Measurements from ENCODE around the gene CFAP92.

DNA sequence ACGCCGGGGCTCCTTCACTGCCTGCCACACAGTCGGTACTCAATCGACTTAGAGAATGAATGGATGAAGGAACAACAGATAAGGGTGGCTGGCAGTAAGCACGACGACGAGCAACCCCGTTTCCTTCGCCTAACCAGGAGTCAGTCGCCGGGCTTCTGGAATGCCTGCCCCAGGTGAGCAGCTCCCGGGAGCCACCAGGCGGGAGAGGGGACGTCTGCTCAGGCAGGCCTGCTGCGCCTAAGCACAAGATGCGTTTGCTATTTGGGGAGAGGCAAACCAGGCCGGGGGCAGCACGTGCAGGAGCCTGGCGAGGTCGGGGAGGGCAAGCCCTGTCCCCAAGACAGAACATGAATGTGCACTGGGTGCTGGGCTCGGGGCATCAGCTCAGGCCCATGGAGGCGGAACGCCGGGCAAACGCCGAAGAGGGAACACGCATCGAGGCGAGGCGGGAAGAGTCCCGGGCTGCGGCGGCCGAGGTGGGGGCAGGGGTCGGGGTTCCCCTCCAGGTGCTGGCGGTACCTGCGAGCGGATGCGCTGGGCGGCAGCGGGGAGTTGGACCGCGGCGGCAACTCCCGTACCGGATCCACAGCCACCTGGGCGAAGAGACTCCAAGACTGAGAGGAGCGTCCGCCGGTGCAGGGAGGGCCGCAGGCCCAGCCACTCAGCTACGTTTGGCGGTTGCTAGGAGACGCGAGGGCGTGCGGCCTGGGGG, at the start of gene CFAP92:
- TF ChIP-seq, protein P1, sequence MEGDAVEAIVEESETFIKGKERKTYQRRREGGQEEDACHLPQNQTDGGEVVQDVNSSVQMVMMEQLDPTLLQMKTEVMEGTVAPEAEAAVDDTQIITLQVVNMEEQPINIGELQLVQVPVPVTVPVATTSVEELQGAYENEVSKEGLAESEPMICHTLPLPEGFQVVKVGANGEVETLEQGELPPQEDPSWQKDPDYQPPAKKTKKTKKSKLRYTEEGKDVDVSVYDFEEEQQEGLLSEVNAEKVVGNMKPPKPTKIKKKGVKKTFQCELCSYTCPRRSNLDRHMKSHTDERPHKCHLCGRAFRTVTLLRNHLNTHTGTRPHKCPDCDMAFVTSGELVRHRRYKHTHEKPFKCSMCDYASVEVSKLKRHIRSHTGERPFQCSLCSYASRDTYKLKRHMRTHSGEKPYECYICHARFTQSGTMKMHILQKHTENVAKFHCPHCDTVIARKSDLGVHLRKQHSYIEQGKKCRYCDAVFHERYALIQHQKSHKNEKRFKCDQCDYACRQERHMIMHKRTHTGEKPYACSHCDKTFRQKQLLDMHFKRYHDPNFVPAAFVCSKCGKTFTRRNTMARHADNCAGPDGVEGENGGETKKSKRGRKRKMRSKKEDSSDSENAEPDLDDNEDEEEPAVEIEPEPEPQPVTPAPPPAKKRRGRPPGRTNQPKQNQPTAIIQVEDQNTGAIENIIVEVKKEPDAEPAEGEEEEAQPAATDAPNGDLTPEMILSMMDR (IDR thresholded peaks at IDR 0.05), result no peak
- TF ChIP-seq EZH2 (IDR thresholded peaks at IDR 0.05; ENCODE audit: borderline replicate concordance, insufficient read depth, low read depth, low read length, poor library complexity, severe bottlenecking), result no peak

Data from B cell (primary cell).